HepG2 (cell line): ENCODE data around the gene SMCO4. TPM values are rescaled to one million over a fixed set of nuclear protein-coding genes. Genes with fewer than 3 reads are reported as not detected.

ENCODE experiments used
- ATF7-NPFF ChIP-seq: sonication (generic); formaldehyde crosslinking; IDR thresholded peaks from 2 replicates; pipeline ENCODE4 v1.8.1; 2023; ENCODE audit warnings: mild to moderate bottlenecking, low read depth, missing genetic modification reagents, moderate library complexity
- CHD2 ChIP-seq: IDR thresholded peaks from 2 replicates; pipeline ENCODE4 v1.6.1; 2011; ENCODE audit warnings: low read depth, low read length, improper control_type of control experiment
- FOXM1 ChIP-seq: sonication (generic); formaldehyde crosslinking; IDR thresholded peaks from 2 replicates; pipeline ENCODE4 v1.5.0; 2020; ENCODE audit warnings: missing genetic modification reagents
- GPN1 ChIP-seq: sonication (generic); formaldehyde crosslinking; IDR thresholded peaks from 2 replicates; pipeline ENCODE4 v1.5.1; 2020; ENCODE audit warnings: missing genetic modification reagents, borderline replicate concordance
- HDAC6 ChIP-seq: fragments of 200-600 bp; sonication (generic); IDR thresholded peaks from 2 replicates; pipeline ENCODE4 v1.7.0; 2017; ENCODE audit warnings: mild to moderate bottlenecking, antibody characterized with exemption, low read length, low read depth
- HIC2 ChIP-seq: sonication (generic); formaldehyde crosslinking; IDR thresholded peaks from 2 replicates; pipeline ENCODE4 v1.9.0; 2022; ENCODE audit warnings: low read depth, missing genetic modification reagents
- KLF13 ChIP-seq: sonication (generic); formaldehyde crosslinking; IDR thresholded peaks from 2 replicates; pipeline ENCODE4 v1.4.0; 2020; ENCODE audit warnings: mild to moderate bottlenecking, missing genetic modification reagents
- PAXIP1 ChIP-seq: sonication (generic); formaldehyde crosslinking; conservative IDR thresholded peaks from 2 replicates; pipeline ENCODE4 v1.4.0; 2020; ENCODE audit warnings: mild to moderate bottlenecking, missing genetic modification reagents, moderate library complexity
- SKI ChIP-seq: fragments of 450-650 bp; IDR thresholded peaks from one replicate; pipeline ENCODE4 v1.6.1; 2018; ENCODE audit warnings: mild to moderate bottlenecking; ENCODE audit not compliant: partially characterized antibody
- SRSF4 ChIP-seq: fragments of 200-400 bp; formaldehyde crosslinking; IDR thresholded peaks from one replicate; pipeline ENCODE4 v1.6.1; 2018; ENCODE audit warnings: mild to moderate bottlenecking, low read depth, low read length, moderate library complexity; ENCODE audit not compliant: poor library complexity, severe bottlenecking
- THYN1 ChIP-seq: sonication (generic); formaldehyde crosslinking; IDR thresholded peaks from 2 replicates; pipeline ENCODE4 v1.8.1; 2023; ENCODE audit warnings: low read depth, mild to moderate bottlenecking, moderate library complexity, missing genetic modification reagents, borderline replicate concordance
- TIGD3 ChIP-seq: sonication (generic); formaldehyde crosslinking; IDR thresholded peaks from 2 replicates; pipeline ENCODE4 v1.5.1; 2020; ENCODE audit warnings: mild to moderate bottlenecking, missing genetic modification reagents, borderline replicate concordance
- TRAFD1 ChIP-seq: sonication (generic); formaldehyde crosslinking; IDR thresholded peaks from 2 replicates; pipeline ENCODE4 v1.5.1; 2020; ENCODE audit warnings: missing genetic modification reagents, mild to moderate bottlenecking, borderline replicate concordance
- ZNF205 ChIP-seq: IDR thresholded peaks from 2 replicates; pipeline ENCODE4 v1.6.1; 2018; ENCODE audit warnings: missing biosample characterization, missing genetic modification reagents
- ZNF460 ChIP-seq: sonication (generic); formaldehyde crosslinking; IDR thresholded peaks from 2 replicates; pipeline ENCODE4 v1.5.1; 2020; ENCODE audit warnings: missing genetic modification reagents, mild to moderate bottlenecking, borderline replicate concordance
- ZNF530 ChIP-seq: sonication (generic); formaldehyde crosslinking; IDR thresholded peaks from 2 replicates; pipeline ENCODE4 v1.5.0; 2020; ENCODE audit warnings: low read depth, mild to moderate bottlenecking, missing genetic modification reagents
- ZNF746 ChIP-seq: sonication (generic); formaldehyde crosslinking; IDR thresholded peaks from 2 replicates; pipeline ENCODE4 v1.8.0; 2022; ENCODE audit warnings: mild to moderate bottlenecking, missing genetic modification reagents
- ZNF781 ChIP-seq: sonication (generic); formaldehyde crosslinking; IDR thresholded peaks from 2 replicates; pipeline ENCODE4 v1.5.1; 2020; ENCODE audit warnings: borderline replicate concordance, mild to moderate bottlenecking, missing genetic modification reagents; ENCODE audit errors: not compliant biosample characterization
- ZNF792 ChIP-seq: IDR thresholded peaks from 2 replicates; pipeline ENCODE4 v1.6.1; 2016
- ZNF879 ChIP-seq: sonication (generic); formaldehyde crosslinking; IDR thresholded peaks from 2 replicates; pipeline ENCODE4 v1.8.1; 2023; ENCODE audit warnings: missing genetic modification reagents
- polyA plus RNA-seq, 8 experiments: library from polyadenylated mRNA; depleted of rRNA in 3 of 8; stranded (reverse) in 7 of 8; unstranded in 1 of 8; fragments of >200 nt; fragmentation: Illumina TruSeq in 4 of 8; extraction: Trizol in 4 of 8; gene quantifications; 2 replicates each; pipeline versions ENCODE4 v1.2.1 to v1.2.3, GENCODE V29; 2011 to 2016; ENCODE audit warnings: low read depth in 4 of 8, missing spikeins in 1 of 8, mixed read lengths in 1 of 8; ENCODE audit not compliant: insufficient read depth in 1 of 8
- total RNA-seq, 5 experiments: library from RNA; depleted of rRNA; stranded (reverse); fragments of >200 nt; fragmentation: Illumina TruSeq; extraction: Trizol; gene quantifications; 2 replicates each; pipeline ENCODE4 v1.2.3, GENCODE V29; 2016; ENCODE audit warnings: low read depth in 1 of 5

The SMCO4 gene
- total and polyA plus RNA-seq, 2 of the 13 experiments (the other 11 are each of a cell fraction or from before 2014, with no cell fraction given), result 10.6 to 28.5 TPM

GRCh38 chr11:93487032-93487483 lies 56.1 kb downstream of the SMCO4 start (continued):
- no peak for TF ChIP-seq TIGD3
- TF ChIP-seq SKI, result peak; percentile 100
- TF ChIP-seq ZNF879 (CRISPR knock-in tag), result no peak
- TF ChIP-seq THYN1 (CRISPR knock-in tag), result no peak
- no peak for TF ChIP-seq GPN1 (CRISPR knock-in tag)
- peak; percentile 78 for TF ChIP-seq HIC2 (CRISPR knock-in tag)
- TF ChIP-seq FOXM1, result no peak
- peak; percentile 20; the same call in 1 of the 2 replicates for TF ChIP-seq ZNF460 (CRISPR knock-in tag)
- TF ChIP-seq KLF13, result no peak
- TF ChIP-seq HDAC6, result no peak
- TF ChIP-seq ZNF205 (CRISPR knock-in tag), result 0 out of 2 replicates have a peak, but pooled peaks have one; percentile 66
- TF ChIP-seq ZNF746 (CRISPR knock-in tag), result peak; percentile 93
- TF ChIP-seq ZNF781, result no peak
- peak; percentile 93 for TF ChIP-seq ZNF792 (CRISPR knock-in tag)
- peak; percentile 96 for TF ChIP-seq PAXIP1 (CRISPR knock-in tag)
- TF ChIP-seq ZNF530 (CRISPR knock-in tag), result no peak
- TF ChIP-seq CHD2, result peak; percentile 66; the same call in 1 of the 2 replicates
- no peak for TF ChIP-seq TRAFD1 (CRISPR knock-in tag)
- TF ChIP-seq ATF7-NPFF (CRISPR knock-in tag), result peak; percentile 27; the same call in 1 of the 2 replicates
- no peak for TF ChIP-seq SRSF4
